ENCODE results near the gene GALNT17. TPM values are rescaled to one million over a fixed set of nuclear protein-coding genes. Genes with fewer than 3 reads are reported as not detected.

GALNT17 gene
- total and polyA plus RNA-seq, 2 experiments from 2014 or later = 11.1 to 65.6 TPM

GRCh38 chr7:71424166-71425035 is 292.5 kb downstream of the GALNT17 start:
- no peak overlapping the region for H3K4me3 ChIP-seq

More at GRCh38 chr7:71424166-71425035, 292.5 kb downstream of the GALNT17 start:
- DNase-seq (ENCODE audit: low spot score) (no peak), ATAC-seq (no peak)
- H3K9me2 ChIP-seq (ENCODE audit: insufficient read depth) = no peaks in the 10 kb centered on the region
- H3K4me1 ChIP-seq (ENCODE audit: insufficient read depth) = peaks cover 4% of the 10 kb centered on the region; the same call in 1 of the 2 replicates
- Mint-ChIP-seq H3K9me3 (peaks cover 11% of the 10 kb centered on the region; the same call in 2 of the 3 replicates), H3K36me3 (ENCODE audit: low read depth) (peaks cover 75% of the 10 kb centered on the region), H3K4me1 (no peaks in the 10 kb centered on the region), H3K27me3 (ENCODE audit: insufficient read depth, low read depth, poor library complexity) (peaks cover 5% of the 10 kb centered on the region), H3K4me3 (no peak overlapping the region), H3K27ac (peak overlapping the region; percentile 56; the same call in 1 of the 2 replicates)
- H4K20me1 ChIP-seq (replicated peaks; ENCODE audit: insufficient read depth) = no peaks in the 10 kb centered on the region
- no peaks in the 10 kb centered on the region for H3K27me3 ChIP-seq (ENCODE audit: insufficient read depth)
- no peak overlapping the region for H3K4me2 ChIP-seq
- H3F3A ChIP-seq (replicated peaks; ENCODE audit: low read depth) = 0 out of 2 replicates have a peak, but pooled peaks cover 6% of the 10 kb centered on the region
- H3K27ac ChIP-seq (ENCODE audit: low read depth) = no peak overlapping the region
- no peaks in the 10 kb centered on the region for H3K79me2 ChIP-seq (replicated peaks; ENCODE audit: insufficient read depth)
- no peak for TF ChIP-seq POLR2AphosphoS5 (IDR thresholded peaks at IDR 0.05; ENCODE audit: low read depth)
- TF ChIP-seq, protein P1, sequence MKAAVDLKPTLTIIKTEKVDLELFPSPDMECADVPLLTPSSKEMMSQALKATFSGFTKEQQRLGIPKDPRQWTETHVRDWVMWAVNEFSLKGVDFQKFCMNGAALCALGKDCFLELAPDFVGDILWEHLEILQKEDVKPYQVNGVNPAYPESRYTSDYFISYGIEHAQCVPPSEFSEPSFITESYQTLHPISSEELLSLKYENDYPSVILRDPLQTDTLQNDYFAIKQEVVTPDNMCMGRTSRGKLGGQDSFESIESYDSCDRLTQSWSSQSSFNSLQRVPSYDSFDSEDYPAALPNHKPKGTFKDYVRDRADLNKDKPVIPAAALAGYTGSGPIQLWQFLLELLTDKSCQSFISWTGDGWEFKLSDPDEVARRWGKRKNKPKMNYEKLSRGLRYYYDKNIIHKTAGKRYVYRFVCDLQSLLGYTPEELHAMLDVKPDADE (IDR thresholded peaks at IDR 0.05) = no peak
- TF ChIP-seq, protein P2, sequence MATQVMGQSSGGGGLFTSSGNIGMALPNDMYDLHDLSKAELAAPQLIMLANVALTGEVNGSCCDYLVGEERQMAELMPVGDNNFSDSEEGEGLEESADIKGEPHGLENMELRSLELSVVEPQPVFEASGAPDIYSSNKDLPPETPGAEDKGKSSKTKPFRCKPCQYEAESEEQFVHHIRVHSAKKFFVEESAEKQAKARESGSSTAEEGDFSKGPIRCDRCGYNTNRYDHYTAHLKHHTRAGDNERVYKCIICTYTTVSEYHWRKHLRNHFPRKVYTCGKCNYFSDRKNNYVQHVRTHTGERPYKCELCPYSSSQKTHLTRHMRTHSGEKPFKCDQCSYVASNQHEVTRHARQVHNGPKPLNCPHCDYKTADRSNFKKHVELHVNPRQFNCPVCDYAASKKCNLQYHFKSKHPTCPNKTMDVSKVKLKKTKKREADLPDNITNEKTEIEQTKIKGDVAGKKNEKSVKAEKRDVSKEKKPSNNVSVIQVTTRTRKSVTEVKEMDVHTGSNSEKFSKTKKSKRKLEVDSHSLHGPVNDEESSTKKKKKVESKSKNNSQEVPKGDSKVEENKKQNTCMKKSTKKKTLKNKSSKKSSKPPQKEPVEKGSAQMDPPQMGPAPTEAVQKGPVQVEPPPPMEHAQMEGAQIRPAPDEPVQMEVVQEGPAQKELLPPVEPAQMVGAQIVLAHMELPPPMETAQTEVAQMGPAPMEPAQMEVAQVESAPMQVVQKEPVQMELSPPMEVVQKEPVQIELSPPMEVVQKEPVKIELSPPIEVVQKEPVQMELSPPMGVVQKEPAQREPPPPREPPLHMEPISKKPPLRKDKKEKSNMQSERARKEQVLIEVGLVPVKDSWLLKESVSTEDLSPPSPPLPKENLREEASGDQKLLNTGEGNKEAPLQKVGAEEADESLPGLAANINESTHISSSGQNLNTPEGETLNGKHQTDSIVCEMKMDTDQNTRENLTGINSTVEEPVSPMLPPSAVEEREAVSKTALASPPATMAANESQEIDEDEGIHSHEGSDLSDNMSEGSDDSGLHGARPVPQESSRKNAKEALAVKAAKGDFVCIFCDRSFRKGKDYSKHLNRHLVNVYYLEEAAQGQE (IDR thresholded peaks at IDR 0.05; ENCODE audit: unreplicated experiment) = no peak
- TF ChIP-seq CREB1 (CRISPR knock-in tag; IDR thresholded peaks at IDR 0.05; ENCODE audit: low read depth) = no peak
- TF ChIP-seq, protein P3, sequence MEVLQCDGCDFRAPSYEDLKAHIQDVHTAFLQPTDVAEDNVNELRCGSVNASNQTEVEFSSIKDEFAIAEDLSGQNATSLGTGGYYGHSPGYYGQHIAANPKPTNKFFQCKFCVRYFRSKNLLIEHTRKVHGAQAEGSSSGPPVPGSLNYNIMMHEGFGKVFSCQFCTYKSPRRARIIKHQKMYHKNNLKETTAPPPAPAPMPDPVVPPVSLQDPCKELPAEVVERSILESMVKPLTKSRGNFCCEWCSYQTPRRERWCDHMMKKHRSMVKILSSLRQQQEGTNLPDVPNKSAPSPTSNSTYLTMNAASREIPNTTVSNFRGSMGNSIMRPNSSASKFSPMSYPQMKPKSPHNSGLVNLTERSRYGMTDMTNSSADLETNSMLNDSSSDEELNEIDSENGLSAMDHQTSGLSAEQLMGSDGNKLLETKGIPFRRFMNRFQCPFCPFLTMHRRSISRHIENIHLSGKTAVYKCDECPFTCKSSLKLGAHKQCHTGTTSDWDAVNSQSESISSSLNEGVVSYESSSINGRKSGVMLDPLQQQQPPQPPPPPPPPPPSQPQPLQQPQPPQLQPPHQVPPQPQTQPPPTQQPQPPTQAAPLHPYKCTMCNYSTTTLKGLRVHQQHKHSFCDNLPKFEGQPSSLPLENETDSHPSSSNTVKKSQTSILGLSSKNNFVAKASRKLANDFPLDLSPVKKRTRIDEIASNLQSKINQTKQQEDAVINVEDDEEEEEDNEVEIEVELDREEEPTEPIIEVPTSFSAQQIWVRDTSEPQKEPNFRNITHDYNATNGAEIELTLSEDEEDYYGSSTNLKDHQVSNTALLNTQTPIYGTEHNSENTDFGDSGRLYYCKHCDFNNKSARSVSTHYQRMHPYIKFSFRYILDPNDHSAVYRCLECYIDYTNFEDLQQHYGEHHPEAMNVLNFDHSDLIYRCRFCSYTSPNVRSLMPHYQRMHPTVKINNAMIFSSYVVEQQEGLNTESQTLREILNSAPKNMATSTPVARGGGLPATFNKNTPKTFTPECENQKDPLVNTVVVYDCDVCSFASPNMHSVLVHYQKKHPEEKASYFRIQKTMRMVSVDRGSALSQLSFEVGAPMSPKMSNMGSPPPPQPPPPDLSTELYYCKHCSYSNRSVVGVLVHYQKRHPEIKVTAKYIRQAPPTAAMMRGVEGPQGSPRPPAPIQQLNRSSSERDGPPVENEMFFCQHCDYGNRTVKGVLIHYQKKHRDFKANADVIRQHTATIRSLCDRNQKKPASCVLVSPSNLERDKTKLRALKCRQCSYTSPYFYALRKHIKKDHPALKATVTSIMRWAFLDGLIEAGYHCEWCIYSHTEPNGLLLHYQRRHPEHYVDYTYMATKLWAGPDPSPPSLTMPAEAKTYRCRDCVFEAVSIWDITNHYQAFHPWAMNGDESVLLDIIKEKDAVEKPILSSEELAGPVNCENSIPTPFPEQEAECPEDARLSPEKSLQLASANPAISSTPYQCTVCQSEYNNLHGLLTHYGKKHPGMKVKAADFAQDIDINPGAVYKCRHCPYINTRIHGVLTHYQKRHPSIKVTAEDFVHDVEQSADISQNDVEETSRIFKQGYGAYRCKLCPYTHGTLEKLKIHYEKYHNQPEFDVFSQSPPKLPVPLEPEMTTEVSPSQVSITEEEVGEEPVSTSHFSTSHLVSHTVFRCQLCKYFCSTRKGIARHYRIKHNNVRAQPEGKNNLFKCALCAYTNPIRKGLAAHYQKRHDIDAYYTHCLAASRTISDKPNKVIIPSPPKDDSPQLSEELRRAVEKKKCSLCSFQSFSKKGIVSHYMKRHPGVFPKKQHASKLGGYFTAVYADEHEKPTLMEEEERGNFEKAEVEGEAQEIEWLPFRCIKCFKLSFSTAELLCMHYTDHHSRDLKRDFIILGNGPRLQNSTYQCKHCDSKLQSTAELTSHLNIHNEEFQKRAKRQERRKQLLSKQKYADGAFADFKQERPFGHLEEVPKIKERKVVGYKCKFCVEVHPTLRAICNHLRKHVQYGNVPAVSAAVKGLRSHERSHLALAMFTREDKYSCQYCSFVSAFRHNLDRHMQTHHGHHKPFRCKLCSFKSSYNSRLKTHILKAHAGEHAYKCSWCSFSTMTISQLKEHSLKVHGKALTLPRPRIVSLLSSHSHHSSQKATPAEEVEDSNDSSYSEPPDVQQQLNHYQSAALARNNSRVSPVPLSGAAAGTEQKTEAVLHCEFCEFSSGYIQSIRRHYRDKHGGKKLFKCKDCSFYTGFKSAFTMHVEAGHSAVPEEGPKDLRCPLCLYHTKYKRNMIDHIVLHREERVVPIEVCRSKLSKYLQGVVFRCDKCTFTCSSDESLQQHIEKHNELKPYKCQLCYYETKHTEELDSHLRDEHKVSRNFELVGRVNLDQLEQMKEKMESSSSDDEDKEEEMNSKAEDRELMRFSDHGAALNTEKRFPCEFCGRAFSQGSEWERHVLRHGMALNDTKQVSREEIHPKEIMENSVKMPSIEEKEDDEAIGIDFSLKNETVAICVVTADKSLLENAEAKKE (CRISPR knock-in tag; IDR thresholded peaks at IDR 0.05) = no peak
- TF ChIP-seq EZH2 (IDR thresholded peaks at IDR 0.05; ENCODE audit: low read depth, unreplicated experiment) = no peak
- TF ChIP-seq NANOG (IDR thresholded peaks at IDR 0.05; ENCODE audit: borderline replicate concordance) = no peak
- TF ChIP-seq ZNF114 (CRISPR knock-in tag; IDR thresholded peaks at IDR 0.05) = no peak
- no peak for TF ChIP-seq ZNF331 (CRISPR knock-in tag; IDR thresholded peaks at IDR 0.05; ENCODE audit: low read depth)
- TF ChIP-seq JUNB (IDR thresholded peaks at IDR 0.05; ENCODE audit: unreplicated experiment) = no peak
- no peak for TF ChIP-seq EZH2phosphoT487 (IDR thresholded peaks at IDR 0.05; ENCODE audit: unreplicated experiment)
- peaks cover 19% of the 10 kb centered on the region; the same call in 1 of the 2 replicates for H3K36me3 ChIP-seq (ENCODE audit: insufficient read depth)
- no peak overlapping the region for H2AFZ ChIP-seq

All from GM23338 (cell line).